Esophagus muscularis mucosa (tissue), 3 donors: ENCODE results near the gene APP.

Experiments used
- CTCF ChIP-seq, 3 experiments: fragments of 200-600 bp in 2 of 3; fragments of 450-650 bp in 1 of 3; sonication (generic) in 2 of 3; IDR thresholded peaks; one replicate each; pipeline ENCODE4 v1.5.1; 2017 to 2019; ENCODE audit warnings: antibody characterized with exemption in 3 of 3, mild to moderate bottlenecking in 2 of 3, moderate library complexity in 1 of 3
- POLR2A ChIP-seq: fragments of 450-650 bp; IDR thresholded peaks from one replicate; pipeline ENCODE4 v1.6.1; 2017; ENCODE audit warnings: antibody characterized with exemption, moderate library complexity, mild to moderate bottlenecking, low read depth

- TF ChIP-seq CTCF (IDR thresholded peaks at IDR 0.05) = no peak
- no peak for TF ChIP-seq POLR2A
Observed at GRCh38 chr21:26179501-26179900, 8.9 kb upstream of the APP start.
